Sigmoid colon (tissue), 3 donors: ENCODE data around the gene USP49.

Experiments used
- CTCF ChIP-seq, 4 experiments: fragments of 450-650 bp in 3 of 4; fragments of 200-600 bp in 1 of 4; IDR thresholded peaks; one replicate each; pipeline ENCODE4 v1.5.1; 2016 to 2019; ENCODE audit warnings: antibody characterized with exemption in 4 of 4, mild to moderate bottlenecking in 3 of 4, moderate library complexity in 2 of 4
- POLR2A ChIP-seq, 2 donors: fragments of 450-650 bp; IDR thresholded peaks; one replicate each; pipeline ENCODE4 v1.6.1; 2016; ENCODE audit warnings: antibody characterized with exemption in 2 of 2, mild to moderate bottlenecking in 2 of 2, moderate library complexity in 2 of 2

- no peak for TF ChIP-seq CTCF (IDR thresholded peaks at IDR 0.05)
- no peak for TF ChIP-seq POLR2A (IDR thresholded peaks at IDR 0.05)
These were observed 81.2 kb downstream of the USP49 start for GRCh38 chr6:41813956-41814355.
